SIG-M5 (cell line): ENCODE results near the gene FGD5.

Experiments
- DNase-seq: peaks from one replicate; lab custom pipeline; 2025; lab: John Stamatoyannopoulos, UW

The FGD5 gene

GRCh38 chr3:14829811-14830210 is 11.0 kb downstream of the FGD5 start:
- DNase-seq = no peak

- DNase-seq = no peak
These were observed 13.2 kb downstream of the FGD5 start for GRCh38 chr3:14831916-14832450.

DNA sequence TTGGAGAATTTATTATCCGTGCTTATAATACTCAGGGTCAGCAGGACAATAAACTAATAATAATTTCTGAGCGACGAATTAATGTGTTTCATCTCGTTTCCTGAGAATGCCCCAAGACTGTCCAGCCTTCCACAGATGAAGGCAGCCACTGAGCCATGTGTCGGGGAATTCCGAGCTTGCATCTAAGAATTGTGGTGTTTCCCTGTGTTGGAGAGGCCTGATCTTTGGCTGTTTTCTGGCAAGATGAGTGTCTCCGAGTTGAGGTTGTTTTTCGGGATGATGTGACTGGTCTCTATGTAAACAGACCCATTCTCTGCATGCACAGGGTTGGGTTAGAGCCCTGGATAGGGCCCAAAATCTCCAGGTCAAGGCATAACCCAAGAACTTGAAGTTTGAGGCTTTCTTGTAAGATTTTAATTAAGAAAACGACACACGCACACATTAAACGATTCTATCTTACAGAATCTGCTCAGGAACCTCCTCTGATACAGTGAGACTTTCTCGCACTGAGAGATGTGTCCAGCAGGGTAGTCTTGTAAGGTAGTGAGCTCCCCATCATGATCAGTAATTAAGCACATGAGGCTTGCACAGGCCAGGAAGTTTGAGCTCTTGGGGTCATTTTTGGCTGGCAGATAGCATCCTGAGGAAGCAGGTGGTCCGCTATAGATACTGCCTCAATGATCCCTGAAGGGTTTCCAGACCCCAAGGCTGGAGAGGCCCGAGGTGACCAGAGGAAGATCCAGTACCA is 14.4 kb downstream of the FGD5 start:
- DNase-seq = no peak

GRCh38 chr3:14834121-14834520 is 15.4 kb downstream of the FGD5 start:
- DNase-seq = no peak

GRCh38 chr3:14834807-14835466 is 16.2 kb downstream of the FGD5 start:
- no peak for DNase-seq

GRCh38 chr3:14836049-14836468 is 17.3 kb downstream of the FGD5 start:
- DNase-seq = no peak

- DNase-seq = no peak
These were observed 18.6 kb downstream of the FGD5 start for GRCh38 chr3:14837186-14837877.

DNA sequence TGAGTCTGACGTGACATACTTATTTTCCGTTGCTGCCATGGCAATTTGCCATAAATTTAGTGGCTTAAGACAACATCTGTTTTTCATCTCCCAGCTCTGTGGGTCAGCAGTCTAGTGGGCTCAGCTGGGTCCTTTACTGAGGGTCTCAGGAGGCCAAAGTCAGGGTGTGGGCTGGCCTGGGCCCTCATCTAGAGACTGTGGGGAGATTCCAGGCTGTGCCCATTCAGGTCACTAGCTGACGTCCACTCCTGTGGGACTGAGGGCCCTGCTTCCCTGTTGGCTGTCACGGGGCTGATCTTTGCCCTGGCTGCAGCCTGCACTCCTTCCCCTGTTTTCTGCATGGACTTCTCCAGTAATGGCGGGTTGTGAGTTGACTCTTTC is 19.1 kb downstream of the FGD5 start:
- DNase-seq = no peak

- no peak for DNase-seq
These were observed 20.5 kb downstream of the FGD5 start for GRCh38 chr3:14839236-14839635.

GRCh38 chr3:14841836-14842235 is 23.1 kb downstream of the FGD5 start:
- DNase-seq = no peak

GRCh38 chr3:14842277-14842676 is 23.5 kb downstream of the FGD5 start:
- DNase-seq = no peak

DNA sequence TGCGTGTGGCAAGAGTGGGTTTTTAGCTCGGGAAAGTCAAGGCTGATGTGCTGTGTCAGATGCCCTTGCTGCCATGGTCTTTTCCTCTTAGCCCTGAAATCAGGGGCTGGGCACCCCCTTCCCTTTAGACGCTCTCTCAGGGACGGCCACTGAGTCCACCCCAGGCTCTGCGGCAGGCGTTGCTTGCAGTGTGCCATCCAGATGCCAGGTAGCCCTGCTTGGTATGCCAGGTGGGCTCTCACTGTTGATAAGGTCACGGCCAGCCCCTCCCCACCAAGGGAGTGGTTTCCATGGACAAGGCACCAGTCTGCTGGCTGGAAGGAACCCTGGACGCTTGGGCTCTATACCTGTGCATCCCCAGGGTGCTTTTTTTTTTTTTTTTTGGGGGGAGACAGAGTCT is 24.6 kb downstream of the FGD5 start:
- DNase-seq = no peak

DNA sequence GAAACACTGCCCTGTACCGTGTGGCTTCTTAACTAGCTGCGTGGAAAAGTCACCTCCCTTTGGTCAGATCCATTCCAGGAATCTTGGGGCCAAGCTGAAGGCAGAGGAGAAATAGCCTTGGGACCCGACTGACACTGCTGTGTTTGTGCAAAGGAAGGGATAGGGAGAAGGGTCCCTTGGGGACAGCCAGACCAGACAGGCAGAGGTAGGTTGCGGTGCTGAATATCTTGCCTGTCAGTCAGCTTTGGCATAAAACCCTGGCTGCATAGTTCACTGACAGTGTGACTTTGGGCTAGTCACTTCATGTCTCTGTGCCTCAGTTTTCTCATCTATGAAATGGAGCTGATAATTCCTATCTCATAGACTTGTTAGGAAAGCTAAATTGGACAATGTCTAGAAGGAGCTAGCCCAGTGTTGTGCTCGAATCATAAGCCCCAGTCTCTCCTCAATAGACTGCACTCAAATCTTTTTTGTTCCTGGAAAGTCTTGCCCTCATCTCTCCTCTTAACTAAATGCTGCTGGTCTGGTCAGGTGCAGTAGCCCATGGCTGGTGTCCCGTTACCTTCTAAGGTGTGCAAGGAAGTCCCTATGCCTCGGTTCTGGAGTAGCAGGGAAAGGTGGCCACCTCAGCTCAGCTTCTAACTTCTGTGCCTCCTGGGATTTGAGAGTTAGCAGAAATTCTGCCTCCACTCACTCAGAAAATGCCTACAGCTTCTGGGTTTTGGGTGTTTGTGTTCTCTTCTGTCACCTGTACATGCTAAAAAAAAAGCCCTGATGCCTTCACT is 25.8 kb downstream of the FGD5 start:
- DNase-seq = no peak

GRCh38 chr3:14845180-14845579 is 26.4 kb downstream of the FGD5 start:
- DNase-seq = no peak

GRCh38 chr3:14845826-14846225 is 27.1 kb downstream of the FGD5 start:
- DNase-seq = no peak

- no peak for DNase-seq
These were observed 27.6 kb downstream of the FGD5 start for GRCh38 chr3:14846226-14846880.

DNA sequence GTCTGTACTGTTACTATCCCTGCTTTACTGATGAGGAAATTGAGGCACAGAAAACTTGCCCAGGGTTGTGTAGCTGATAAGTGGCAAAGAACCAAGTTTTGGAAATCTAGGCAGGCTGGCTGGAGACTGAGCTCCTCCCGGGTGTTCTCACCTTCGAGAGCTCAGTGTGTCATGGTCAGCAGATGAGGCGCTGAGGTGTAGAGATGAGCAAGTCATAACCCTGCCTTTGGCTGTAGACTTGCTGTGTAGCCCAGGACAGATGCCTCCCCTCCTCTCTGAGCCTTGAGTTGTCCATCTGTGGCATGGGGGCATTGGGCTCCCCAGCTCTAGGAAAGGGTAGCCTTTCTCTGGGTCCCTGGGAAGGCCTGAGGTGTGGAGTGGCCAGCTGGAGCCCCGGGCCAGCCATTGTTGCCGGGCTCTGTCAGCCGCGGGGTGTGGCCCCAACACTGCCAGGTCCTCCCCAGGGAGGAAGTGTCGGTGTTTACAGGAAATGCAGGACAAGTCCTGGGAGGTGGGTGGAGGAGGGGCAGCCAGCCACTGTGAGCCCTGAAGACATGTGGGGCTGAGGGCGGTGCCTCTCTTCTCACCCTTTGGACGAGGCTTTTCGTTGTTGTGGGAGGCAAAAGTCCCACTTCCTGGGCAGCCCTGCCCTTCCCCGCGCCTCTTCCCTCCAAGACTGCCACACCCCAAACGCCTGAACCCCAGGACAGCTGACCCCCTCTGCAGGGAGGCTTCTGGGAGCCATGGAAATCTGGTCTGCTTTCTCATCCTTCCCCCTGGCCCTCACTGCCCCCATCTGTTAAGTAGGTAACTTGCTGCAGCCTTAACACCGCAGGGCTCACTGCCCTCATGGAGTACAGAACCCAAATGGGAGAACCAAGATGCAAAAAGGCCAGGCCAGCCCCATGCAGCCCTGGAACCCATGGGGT is 29.1 kb downstream of the FGD5 start:
- DNase-seq = no peak

DNA sequence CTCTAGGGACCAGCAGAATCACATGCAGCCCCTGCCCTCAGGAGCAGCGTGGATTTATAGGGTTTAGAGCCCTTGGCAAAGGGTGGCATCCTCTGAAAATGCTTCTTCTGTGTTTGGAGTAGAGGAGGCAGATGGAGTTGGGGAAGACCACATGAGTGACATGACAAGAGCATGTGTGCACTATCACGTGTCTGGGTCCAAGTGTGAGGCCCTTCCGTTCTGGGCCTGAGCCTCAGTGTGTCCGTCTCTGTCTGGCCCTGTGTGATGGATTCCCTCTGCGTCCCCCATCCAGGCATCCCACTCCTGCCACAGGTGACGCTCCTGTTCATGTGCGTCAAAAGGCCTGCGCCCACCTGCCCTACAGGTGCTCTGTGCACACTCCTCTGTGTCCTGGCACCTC is 30.1 kb downstream of the FGD5 start:
- DNase-seq = no peak

GRCh38 chr3:14849638-14850230 is 31.0 kb downstream of the FGD5 start:
- DNase-seq = no peak

DNA sequence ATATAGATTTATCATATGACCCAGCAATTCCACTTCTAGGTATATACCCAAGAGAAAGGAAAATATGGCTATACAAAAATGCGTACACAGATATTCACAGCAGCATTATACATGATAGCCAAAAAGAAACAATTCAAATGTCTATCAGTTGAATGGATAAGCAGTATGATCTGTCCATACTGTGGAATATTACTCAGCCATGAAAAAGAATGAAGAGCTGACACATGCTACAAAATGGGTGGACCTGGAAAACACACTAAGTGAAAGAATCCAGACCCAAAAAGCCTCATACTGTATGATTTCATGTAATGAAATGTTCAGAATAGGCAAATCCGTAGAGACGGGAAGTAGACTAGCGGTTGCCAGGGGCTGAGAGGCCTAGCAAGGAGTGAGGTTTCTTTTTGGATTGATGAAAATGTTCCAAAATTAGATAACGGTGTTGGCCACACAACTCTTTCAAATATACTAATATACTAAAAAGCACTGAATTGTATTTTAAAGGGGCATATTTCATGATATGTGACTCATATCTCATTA is 33.4 kb downstream of the FGD5 start:
- no peak for DNase-seq
